HG02840 (cell line): ENCODE results near the gene INTS1.

Experiments used
- ATAC-seq: cut with Tn5 transposase; IDR thresholded peaks from one replicate; pipeline ENCODE4 v1.9.1; 2021; ENCODE audit warnings: mild to moderate bottlenecking, moderate library complexity, moderate number of reproducible peaks; ENCODE audit not compliant: unreplicated experiment, low FRiP score

The INTS1 gene

DNA sequence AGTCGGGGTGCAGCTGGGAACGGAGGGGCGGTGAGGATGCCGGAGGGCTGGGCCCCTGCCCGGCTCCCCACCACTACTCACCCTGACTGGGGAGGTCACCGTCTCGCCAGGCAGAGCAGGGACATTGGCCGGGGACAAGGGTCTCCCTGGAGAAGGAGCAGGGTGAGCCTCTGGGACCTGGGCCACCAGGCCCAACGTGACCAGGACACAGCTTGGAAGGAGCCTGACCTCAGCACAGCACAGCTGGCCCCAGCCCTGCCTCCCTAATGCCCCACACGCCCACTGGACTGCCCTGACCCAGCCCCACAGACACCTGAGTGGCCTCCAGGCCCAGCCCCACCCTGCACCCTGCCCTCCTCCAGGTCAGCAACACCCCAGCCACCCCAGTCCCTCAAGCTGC, 66.0 kb downstream of the INTS1 start:
- no peak for ATAC-seq

DNA sequence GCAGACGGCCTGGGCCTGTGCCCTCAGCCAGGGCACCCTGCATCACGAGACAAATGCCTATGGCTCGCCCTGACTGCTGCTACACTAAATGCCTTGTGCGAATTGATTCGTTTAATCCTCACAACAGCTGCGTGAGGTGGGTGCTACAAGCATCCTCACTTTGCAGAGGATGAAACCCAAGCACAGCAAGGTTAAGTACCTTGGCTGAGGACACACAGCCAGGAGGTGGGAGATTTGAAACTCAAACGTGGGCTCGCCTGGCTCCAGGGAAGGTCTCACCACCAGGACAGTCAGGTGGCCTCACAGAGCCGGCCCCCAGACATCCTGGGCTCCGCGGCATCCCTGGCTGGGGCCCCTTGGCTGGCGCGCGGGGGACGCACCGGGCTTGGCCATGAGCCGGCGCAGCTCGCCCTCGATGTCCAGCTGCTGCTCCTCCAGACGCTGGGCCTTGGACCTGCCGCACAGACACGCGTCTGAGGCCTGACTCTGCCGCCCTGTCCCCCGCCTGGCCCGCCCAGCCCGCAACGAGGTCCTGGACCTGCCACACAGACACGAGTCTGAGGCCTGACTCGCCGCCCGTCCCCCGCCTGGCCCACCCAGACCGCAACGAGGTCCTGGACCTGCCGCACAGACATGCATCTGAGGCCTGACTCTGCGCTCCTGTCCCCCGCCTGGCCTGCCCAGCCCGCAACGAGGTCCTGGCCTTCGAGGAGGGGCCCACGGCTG, 66.9 kb downstream of the INTS1 start:
- no peak for ATAC-seq

DNA sequence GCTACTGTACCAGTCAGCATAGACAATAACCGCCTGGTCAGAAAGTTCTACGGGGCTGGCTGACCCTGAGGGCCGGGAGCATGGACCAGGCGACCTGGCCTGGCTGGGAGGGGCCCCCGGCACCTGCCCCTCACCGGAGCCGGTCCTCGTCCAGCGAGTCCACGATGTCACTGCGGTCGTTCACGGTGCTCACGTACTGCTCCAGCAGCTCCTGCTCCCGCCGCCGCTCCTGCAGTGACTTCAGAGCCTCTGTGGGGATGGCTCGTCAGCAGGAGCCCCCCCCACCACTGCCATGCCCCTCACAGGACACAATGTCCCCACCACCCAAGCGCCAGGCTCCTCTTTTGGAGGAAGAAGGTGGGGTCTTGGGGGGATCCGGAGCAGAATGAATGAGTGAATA, 67.6 kb downstream of the INTS1 start:
- ATAC-seq: no peak

DNA sequence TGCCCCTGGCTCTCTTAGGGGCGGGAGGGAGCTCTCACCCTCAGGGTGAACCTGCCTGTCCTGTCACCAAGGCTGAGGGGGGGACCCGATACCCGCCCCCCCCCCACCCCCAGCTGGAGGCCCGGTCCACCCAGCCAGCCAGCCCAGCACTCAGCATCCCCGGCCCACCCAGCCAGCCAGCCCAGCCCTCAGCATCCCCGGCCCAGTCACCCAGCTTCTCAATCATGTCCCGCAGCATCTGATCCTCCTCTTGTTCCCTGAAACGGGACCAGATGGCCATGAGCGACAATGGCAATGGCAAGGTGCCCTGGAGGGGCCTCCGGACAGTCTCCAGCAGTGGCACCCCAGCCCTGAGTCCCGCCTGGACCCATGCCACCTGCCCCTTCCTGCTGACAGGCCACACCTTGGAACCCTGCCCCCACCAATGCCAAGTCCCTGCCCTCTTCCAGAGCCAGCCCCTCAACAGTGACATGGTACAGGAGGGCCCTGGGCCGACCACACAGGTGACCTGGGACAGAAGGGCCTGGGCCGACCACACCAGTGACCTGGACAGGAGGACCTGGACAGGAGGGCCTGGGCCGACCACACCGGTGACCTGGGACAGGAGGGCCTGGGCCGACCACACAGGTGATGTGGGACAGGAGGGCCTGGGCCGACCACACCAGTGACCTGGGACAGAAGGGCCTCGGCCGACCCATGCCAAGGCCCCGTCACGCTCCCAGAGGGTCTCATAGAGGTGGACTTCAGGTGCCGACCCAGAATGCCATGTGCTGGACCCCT, 69.1 kb downstream of the INTS1 start:
- no peak for ATAC-seq

DNA sequence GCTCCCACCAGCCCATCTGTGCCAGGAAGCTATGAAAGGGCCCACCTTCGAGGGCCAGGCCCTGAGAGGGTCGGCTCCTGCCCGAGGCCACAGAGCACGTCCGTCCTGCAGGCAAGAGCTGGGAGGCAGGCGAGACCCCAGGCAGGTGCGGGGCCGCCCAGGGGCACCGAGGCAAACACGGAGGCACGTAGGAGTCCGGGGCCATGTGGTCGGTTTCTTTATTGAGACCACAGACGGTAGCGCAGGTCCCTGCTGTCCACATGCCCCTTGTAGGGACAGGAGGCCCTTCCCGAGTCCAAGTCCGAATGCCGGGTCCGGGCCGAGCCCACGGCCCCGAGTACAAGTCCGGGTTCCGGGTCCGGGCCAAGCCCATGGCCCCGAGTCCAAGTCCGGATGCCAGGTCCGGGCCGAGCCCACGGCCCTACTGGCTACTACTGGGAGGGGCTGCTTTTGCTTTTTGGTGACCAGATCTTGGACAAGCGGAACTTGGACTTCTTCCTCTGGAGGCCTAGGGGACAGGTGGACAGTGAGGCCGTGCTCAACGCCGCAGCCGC, 69.9 kb downstream of the INTS1 start:
- no peak for ATAC-seq

DNA sequence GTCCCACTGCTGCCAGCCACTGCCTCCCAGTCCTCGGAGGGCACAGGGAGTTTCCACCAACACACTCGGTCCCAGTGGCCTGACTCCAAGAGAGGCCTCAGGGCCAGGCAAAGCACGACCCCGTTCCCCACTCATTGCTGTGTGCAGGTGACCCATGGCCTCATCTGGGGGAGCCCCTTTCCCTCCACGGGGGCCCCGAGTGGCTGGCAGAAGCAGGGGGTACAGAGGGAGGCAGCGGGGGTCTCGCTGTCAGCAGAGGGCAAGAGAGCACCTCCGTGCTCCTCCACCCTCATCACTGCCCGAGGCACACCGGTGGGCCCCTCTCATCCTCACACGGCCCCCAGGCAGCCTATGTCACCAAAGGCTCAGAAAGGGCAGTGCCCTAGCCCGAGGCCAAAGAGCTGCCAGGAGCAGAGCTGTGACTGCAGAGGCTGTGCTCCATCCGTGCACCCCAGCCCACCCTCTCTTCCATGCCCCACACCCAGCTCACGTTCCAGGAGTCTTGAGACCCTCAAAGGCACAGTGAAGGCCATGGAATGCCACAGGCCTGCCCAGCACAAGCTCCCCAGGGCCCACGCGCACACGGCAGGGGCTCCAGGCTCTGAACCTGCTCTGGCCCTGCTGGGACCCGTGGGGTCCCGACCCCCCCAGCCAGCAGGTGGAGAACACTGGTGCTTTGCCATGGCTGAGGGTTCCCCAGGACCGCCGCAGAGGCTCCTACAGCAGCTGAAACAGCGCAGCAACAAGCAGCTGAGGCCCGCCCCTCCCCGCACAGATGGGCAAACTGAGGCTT, 70.9 kb downstream of the INTS1 start:
- ATAC-seq: no peak

DNA sequence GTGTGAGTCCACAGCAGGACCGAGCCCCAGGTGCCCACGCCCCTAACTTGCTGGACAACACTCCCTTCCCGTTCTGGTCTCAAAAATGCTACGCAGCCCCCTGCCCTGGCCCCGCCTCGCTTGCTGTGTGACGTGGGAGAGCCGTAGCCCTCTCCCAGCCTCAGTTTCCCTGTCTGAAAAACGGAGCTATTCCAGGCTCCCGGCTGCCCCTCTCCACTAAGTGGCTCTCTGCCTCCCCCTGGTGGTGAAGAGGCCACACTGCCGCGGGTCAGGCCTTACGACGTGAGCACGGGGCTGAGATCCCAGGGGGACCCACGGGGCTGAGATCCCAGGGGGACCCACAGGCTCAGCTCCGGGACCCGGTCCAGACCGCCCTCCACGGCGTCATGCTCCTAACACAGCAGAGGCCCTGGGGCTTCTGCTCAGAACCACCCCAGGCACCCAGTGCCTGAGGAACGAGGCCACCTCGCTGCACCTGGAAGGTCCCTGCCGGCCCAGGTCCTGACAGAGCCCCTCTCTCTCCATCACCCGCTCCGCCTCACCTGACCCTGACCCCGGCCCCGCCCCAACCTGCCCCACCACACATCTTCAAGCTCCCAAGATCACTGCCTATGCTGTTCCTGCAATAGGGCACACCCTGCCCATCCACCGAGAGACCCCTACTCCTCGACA, 71.6 kb downstream of the INTS1 start:
- no peak for ATAC-seq

DNA sequence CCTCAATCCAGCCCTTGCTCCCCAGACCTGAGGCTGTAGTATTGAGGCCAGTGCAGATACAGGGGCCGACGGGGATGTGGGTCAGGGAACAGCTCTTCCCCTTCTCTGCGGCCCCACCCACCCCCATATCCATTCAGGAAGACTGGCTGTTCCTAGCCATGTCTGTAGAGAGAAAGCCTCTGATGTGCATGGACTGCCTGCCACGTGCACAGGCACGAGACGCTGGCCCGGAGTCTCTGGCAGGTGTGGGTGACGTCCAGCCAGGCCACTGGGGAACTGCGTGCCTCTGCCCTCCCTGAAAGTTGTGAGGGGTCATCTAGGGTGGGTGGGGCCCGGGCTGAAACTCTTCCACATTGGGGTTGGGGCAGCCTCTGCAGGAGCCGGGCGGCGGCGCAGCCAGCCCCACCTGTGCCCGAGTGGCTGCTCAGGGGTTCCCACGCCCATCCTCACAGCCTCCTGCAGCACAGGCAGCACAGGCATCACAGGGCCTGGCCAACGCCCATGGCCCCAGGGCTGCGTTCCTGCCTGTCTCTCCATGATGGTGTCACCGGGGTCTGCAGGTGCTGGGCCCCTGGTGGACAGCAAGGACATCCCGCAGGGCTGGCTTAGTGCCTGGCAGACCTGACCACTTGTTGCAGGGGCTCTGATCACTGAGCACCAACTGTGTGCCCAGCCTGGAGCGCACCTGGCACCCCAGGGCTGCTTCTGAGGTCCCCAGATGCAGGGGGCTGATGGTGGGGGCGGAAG, 72.4 kb downstream of the INTS1 start:
- ATAC-seq: no peak

DNA sequence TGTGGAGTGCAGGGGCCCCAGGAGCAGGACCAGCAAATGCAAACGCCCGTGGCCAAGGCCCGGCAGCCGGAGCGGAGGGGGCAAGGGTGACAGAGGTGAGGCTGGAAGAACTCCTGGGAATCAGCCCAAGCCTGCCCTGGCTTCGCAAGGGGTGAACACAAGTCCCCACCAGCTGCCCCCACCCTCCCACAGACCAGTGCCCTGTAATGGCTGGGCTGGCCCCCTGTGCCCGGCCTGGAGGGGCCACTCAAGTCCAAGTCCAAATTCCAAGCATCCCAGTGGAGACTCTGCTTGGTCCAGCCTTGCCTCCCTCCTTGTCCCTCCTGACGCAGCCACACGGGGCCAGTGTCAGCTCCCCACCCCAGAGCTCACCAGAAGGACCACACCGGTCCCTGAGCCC, 73.0 kb downstream of the INTS1 start:
- ATAC-seq: no peak

DNA sequence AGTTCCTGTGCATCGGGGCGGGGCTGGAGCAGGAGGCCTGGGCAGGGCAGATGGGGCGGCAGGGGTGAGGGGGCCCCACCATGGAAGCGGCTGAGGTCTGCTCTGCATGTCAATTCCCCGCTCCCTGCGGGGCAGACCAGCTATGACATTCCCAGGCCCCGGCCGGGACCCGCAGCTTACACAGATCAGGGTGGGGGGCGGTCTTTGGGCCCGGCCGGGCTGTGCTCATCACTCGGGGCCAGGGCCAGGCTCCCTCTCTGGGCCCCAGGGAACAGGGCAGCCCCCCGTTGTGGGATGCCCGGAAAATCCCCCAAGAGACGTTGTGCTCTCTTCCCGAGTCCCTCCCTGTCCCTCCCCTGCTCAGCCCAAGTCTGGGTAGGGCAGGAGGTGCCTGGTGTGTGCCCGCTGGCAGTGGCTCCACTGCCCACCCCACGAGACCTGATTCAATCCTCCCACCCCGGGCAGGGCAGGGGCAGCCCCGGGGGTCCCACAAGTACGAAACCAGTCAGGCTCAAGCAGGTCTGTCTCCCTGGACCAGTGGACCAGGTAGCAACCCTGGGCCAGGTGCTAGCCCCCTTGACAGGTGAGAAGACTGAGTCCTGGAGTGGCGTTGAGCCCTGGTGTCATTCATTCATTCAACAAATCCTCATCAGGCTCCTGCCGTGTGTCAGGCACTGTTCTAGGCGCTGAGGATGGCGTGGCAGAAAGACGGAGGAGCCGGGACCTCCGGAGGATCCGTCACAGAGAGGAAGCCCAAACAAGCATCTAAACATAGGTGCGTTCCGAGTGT, 73.9 kb downstream of the INTS1 start:
- no peak for ATAC-seq

DNA sequence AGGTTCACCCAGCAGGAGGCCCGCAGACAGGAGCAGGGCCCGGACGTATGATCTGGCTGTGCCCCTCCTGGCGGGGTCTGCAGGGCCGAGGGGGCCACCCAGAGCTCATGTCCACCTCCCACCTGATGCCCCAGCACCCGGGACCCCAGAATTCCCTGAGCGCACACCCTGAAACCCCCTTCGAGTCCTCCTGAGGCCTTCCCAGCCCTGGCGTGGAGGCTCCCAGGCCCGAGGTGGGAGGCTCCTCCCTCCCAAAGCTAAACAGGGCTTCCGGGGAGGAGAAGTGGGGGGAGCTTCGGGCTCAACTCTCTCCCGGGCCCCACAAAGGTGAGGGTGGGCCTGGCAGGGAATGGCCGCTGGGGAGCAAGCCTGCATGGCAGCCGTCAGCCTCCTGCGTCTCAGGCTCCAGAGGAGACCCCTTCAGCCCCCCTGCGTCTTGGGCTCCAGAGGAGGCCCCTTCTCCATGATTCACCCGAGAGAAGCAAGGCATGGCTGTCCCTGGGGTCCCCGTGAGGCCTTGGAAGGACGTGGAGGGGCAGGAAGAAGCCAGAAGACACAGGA, 75.2 kb downstream of the INTS1 start:
- no peak for ATAC-seq

DNA sequence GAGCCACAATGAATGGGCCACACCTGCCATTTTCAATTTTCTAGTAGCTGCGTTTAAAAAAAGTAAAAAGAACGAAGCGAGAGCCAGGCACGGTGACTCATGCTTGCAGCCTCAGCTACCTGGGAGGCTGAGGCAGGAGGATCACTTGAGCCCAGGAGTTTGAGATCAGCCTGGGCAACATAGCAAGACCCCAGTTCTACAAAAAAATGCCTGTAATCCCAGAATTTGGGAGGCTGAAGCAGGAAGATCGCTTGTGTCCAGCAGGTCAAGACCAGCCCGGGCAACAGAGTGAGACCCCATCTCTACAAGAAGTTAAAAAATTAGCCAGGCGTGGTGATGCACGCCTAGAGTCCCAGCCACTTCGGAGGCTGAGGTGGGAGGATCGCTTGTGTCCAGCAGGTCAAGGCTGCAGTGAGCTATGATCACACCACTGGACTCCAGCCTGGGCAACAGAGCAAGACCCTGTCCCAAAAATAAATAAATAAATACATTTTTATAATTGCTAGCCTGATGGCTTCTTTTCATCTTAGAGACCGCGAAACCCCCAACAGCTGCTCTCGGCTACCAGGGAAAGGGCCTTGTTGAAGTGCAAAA, 77.0 kb downstream of the INTS1 start:
- no peak for ATAC-seq

DNA sequence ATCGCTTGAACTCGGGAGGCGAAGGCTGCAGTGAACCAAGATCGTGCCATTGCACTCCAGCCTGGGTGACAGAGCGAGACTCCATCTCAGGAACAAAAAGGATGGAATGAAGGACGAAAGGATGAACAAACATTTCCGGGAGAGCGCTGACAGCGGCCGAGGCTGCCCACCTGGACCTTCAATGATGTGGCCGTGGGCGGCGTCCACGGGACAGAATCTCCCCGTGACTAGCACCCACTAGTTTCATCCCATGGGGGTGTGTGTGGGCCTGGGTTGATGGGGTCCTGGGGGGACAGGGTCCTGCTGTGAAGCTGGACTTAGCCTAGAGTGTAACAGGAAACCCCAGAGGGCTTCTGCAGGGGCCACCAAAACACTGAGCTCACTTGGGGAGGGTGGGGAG, 77.7 kb downstream of the INTS1 start:
- no peak for ATAC-seq

DNA sequence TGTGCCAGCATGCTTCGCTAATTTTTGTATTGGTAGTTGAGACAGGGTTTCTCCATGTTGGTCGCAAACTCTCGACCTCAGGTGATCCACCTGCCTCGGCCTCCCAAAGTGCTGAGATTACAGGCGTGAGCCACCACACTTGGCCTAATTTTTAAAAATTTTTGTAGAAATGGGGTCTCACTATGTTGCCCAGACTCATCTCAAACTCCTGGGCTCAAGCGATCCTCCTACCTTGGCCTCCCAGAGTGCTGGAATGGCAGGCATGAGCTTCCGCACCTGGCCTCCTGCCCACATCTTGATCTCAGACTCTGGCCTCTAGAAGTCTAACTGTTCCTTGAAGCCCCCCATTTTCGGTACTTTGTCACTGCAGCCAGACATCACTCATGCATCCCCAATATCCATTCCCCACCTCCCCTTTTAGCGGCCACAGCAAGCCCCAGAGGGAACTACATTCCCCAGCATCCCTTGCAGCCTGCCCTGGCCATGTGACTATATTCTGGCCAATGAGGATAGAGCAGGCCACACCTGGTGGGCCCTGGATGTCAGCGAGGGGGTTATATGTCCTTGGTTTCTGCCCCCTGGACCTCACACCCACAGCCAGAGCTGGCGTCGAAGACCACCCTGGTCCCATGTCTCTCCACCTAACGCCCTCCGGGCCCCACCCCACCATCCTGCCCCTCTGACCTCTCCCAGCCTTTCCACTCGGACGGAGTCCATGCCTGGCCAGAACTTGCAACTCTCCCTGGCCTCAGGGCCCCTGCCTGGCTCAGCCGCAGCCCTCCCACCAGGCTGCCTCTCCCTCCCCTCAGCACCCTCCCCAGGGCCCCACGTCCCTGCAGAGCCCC, 78.7 kb downstream of the INTS1 start:
- ATAC-seq: no peak

DNA sequence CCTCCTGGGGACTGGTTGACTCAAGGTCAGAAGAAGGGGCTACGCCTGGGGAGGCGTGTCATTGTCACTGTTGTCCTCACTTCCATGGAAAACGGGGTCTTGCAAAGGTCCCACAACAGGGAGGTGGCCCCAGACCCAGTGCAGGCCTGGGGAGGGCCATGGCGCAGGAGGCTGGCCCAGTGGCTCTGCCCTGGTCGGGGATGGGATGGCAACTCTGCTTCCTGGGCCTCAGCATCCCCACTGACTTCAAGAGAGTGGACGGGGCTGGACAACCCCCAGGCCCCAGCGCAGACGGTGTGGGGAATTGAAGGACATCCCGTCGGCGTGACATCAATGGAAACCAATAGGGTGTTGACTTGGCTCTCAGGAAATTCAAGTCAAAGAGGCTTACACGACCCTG, 80.1 kb downstream of the INTS1 start:
- no peak for ATAC-seq

DNA sequence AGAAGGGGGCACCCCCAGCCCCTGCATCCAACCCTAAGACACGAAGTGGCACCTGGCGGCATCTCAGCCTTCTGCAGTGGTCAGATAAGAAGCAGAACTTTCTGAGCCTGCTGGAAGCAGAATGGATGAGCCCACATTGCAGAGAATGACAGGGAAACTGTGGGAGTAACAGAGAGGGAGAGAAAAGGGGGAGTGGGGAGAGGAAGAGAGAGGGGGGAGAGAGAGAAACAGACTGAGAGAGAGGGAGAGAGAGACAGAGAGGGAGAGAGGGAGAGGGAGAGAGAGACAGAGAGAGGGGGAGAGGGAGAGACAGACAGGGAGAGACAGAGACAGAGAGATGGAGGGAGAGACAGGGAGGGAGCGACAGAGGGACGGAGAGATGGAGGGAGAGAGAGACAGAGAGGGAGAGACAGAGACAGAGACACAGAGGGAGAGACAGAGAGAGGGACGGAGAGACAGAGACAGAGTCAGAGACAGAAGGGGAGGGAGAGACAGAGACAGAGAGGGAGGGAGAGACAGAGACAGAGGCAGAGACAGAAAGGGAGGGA, 80.9 kb downstream of the INTS1 start:
- ATAC-seq: no peak
